Activated CD4-positive, alpha-beta T cell treated with anti-CD3 and anti-CD28 coated beads for 36 hours (primary cell): ENCODE measurements around the gene FGF5. TPM values are rescaled to one million over a fixed set of nuclear protein-coding genes. Genes with fewer than 3 reads are reported as not detected.

Experiments used
- ATAC-seq: fragments of 200-7000 bp; cut with Tn5 transposase; one replicate; pipeline ENCODE4 v1.10.0; 2021; ENCODE audit warnings: mild to moderate bottlenecking, moderate library complexity
- CTCF ChIA-PET: fragments of 350-600 bp; sonication (Branson Sonifier 250); formaldehyde crosslinking; loops from one replicate; lab custom pipeline; 2021; ENCODE audit warnings: antibody characterized with exemption; lab: Charles Lee
- POLR2A ChIA-PET: fragments of 350-600 bp; sonication (Branson Sonifier 250); formaldehyde crosslinking; loops from one replicate; lab custom pipeline; 2021; ENCODE audit warnings: antibody characterized with exemption, inconsistent platforms; lab: Charles Lee
- DNase-seq: peaks from one replicate; pipeline ENCODE4 v3.0.0-alpha.2; 2020
- H3K27ac Mint-ChIP-seq: one replicate; pipeline ENCODE4 v1.8.0; 2021; ENCODE audit warnings: mixed read lengths
- H3K27me3 Mint-ChIP-seq: one replicate; pipeline ENCODE4 v1.8.0; 2021; ENCODE audit warnings: mixed read lengths
- H3K36me3 Mint-ChIP-seq: one replicate; pipeline ENCODE4 v1.8.0; 2021; ENCODE audit warnings: low read depth, mixed read lengths
- H3K4me1 Mint-ChIP-seq: one replicate; pipeline ENCODE4 v1.8.0; 2021; ENCODE audit warnings: mixed read lengths
- H3K4me3 Mint-ChIP-seq: one replicate; pipeline ENCODE4 v1.8.0; 2021; ENCODE audit warnings: mild to moderate bottlenecking, moderate library complexity, mixed read lengths
- H3K9me3 Mint-ChIP-seq: one replicate; pipeline ENCODE4 v1.8.0; 2021; ENCODE audit warnings: low read depth, mixed read lengths
- intact Hi-C, 2 experiments: fragments of 100-400 bp; cut with DNase I in 1 of 2; cut with micrococcal nuclease in 1 of 2; formaldehyde crosslinking; loops; one replicate each; pipeline versions ENCODE4 v1.14.2 to v1.15.1; 2022 to 2024; cut with DNase I, micrococcal nuclease
- total RNA-seq, 2 experiments: library from RNA; stranded (reverse); gene quantifications; one replicate each; pipeline ENCODE4 v1.2.3, GENCODE V29; 2021

FGF5 gene
- not detected for total RNA-seq

GRCh38 chr4:80266253-80266901, at the start of gene FGF5:
FGF5 (plus strand) TSS chr4:80266664; CDS start chr4:80266825, 161 bp downstream.
- ATAC-seq (peak; percentile 60), DNase-seq (peak; percentile 61)
- intact Hi-C loops, result loop anchor here in 1 of 2 experiments (2.0 kb wide), 1 partner anchor 70 kb away; the partner anchor contains the start of gene PRDM8
- Mint-ChIP-seq H3K36me3 (no peaks in the 10 kb centered on the region), H3K4me1 (peaks cover 25% of the 10 kb centered on the region), H3K27me3 (peaks cover 68% of the 10 kb centered on the region), H3K4me3 (peak within 1 kb of the TSS; percentile 61), H3K9me3 (no peaks in the 10 kb centered on the region), H3K27ac (no peak within 1 kb of the TSS)
- CTCF ChIA-PET, result interaction anchor here (0.6 to 1.1 kb wide), 5 partner anchors 11 to 261 kb away, joined by 3 to 4 read pairs (median 3); no protein-coding TSS in a partner anchor
- POLR2A ChIA-PET, result interaction anchor here (0.5 kb wide), 1 partner anchor 45 kb away, joined by 3 read pairs; no protein-coding TSS in a partner anchor

- no peak overlapping the region for H3K27ac Mint-ChIP-seq
- POLR2A ChIA-PET, result interaction anchor here (0.5 kb wide), 1 partner anchor 459 kb away, joined by 5 read pairs; no protein-coding TSS in a partner anchor
- H3K27me3 Mint-ChIP-seq, result peaks cover 20% of the 10 kb centered on the region
- CTCF ChIA-PET, result interaction anchor here (0.5 to 2.2 kb wide), 11 partner anchors 10 to 1267 kb away, joined by 3 to 7 read pairs (median 3); no protein-coding TSS in a partner anchor
- no peaks in the 10 kb centered on the region for H3K36me3 Mint-ChIP-seq
- H3K4me1 Mint-ChIP-seq, result peaks cover 2% of the 10 kb centered on the region
- intact Hi-C loops, result loop anchor here in 1 of 2 experiments (5.0 kb wide), 1 partner anchor 833 kb away; no protein-coding TSS in a partner anchor
- no peak for DNase-seq
- ATAC-seq, result no peak
- no peak overlapping the region for H3K4me3 Mint-ChIP-seq
- H3K9me3 Mint-ChIP-seq, result no peaks in the 10 kb centered on the region
These were observed 47.0 kb upstream of the FGF5 start for GRCh38 chr4:80219301-80220025.

GRCh38 chr4:80220711-80221110, 45.8 kb upstream of the FGF5 start:
- Mint-ChIP-seq H3K4me3 (no peak overlapping the region), H3K36me3 (no peaks in the 10 kb centered on the region), H3K27ac (no peak overlapping the region), H3K4me1 (no peaks in the 10 kb centered on the region), H3K27me3 (peaks cover 23% of the 10 kb centered on the region), H3K9me3 (no peaks in the 10 kb centered on the region)
- DNase-seq, result no peak
- POLR2A ChIA-PET, result no interaction called here
- CTCF ChIA-PET, result interaction anchor here (0.7 to 2.2 kb wide), 14 partner anchors 8 to 1288 kb away, joined by 3 to 7 read pairs (median 3); no protein-coding TSS in a partner anchor
- no peak for ATAC-seq
- intact Hi-C loops, result loop anchor here in 1 of 2 experiments (5.0 kb wide), 1 partner anchor 832 kb away; no protein-coding TSS in a partner anchor

- intact Hi-C loops, result loop anchor here in 1 of 2 experiments (5.0 kb wide), 1 partner anchor 831 kb away; no protein-coding TSS in a partner anchor
- no peak for ATAC-seq
These were observed 45.3 kb upstream of the FGF5 start for GRCh38 chr4:80221161-80221560.

GRCh38 chr4:80225595-80225994, 40.9 kb upstream of the FGF5 start:
- no peaks in the 10 kb centered on the region for H3K9me3 Mint-ChIP-seq
- no peaks in the 10 kb centered on the region for H3K4me1 Mint-ChIP-seq
- CTCF ChIA-PET, result interaction anchor here (0.7 to 2.1 kb wide), 3 partner anchors 10 to 77 kb away, joined by 3 to 6 read pairs (median 5); no protein-coding TSS in a partner anchor
- peaks cover 11% of the 10 kb centered on the region for H3K27me3 Mint-ChIP-seq
- ATAC-seq, result no peak
- intact Hi-C loops, result no loop called here
- no peak for DNase-seq
- H3K36me3 Mint-ChIP-seq, result no peaks in the 10 kb centered on the region
- no peak overlapping the region for H3K27ac Mint-ChIP-seq
- POLR2A ChIA-PET, result no interaction called here
- H3K4me3 Mint-ChIP-seq, result no peak overlapping the region

More at GRCh38 chr4:80221161-80221560, 45.3 kb upstream of the FGF5 start:
- no peak overlapping the region for H3K4me3 Mint-ChIP-seq
- H3K4me1 Mint-ChIP-seq, result no peaks in the 10 kb centered on the region
- DNase-seq, result no peak
- ChIA-PET CTCF (interaction anchor here (0.7 to 2.2 kb wide), 8 partner anchors 10 to 1288 kb away, joined by 3 to 7 read pairs (median 3); no protein-coding TSS in a partner anchor), POLR2A (no interaction called here)
- no peaks in the 10 kb centered on the region for H3K36me3 Mint-ChIP-seq
- H3K27ac Mint-ChIP-seq, result no peak overlapping the region
- peaks cover 23% of the 10 kb centered on the region for H3K27me3 Mint-ChIP-seq
- H3K9me3 Mint-ChIP-seq, result no peaks in the 10 kb centered on the region

GRCh38 chr4:80226094-80226493, 40.4 kb upstream of the FGF5 start:
- DNase-seq, result no peak
- no peaks in the 10 kb centered on the region for H3K4me1 Mint-ChIP-seq
- H3K36me3 Mint-ChIP-seq, result no peaks in the 10 kb centered on the region
- H3K27ac Mint-ChIP-seq, result no peak overlapping the region
- intact Hi-C loops, result no loop called here
- ATAC-seq, result no peak
- no peaks in the 10 kb centered on the region for H3K9me3 Mint-ChIP-seq
- H3K4me3 Mint-ChIP-seq, result no peak overlapping the region
- ChIA-PET POLR2A (no interaction called here), CTCF (interaction anchor here (0.7 to 2.1 kb wide), 3 partner anchors 10 to 77 kb away, joined by 3 to 6 read pairs (median 5); no protein-coding TSS in a partner anchor)
- peaks cover 10% of the 10 kb centered on the region for H3K27me3 Mint-ChIP-seq

- ChIA-PET POLR2A (no interaction called here), CTCF (interaction anchor here (1.3 to 1.4 kb wide), 2 partner anchors 9 to 13 kb away, joined by 5 to 7 read pairs; no protein-coding TSS in a partner anchor)
- H3K9me3 Mint-ChIP-seq, result no peaks in the 10 kb centered on the region
- H3K4me1 Mint-ChIP-seq, result no peaks in the 10 kb centered on the region
- no peak overlapping the region for H3K27ac Mint-ChIP-seq
- intact Hi-C loops, result no loop called here
- peaks cover 11% of the 10 kb centered on the region for H3K27me3 Mint-ChIP-seq
- ATAC-seq (no peak), DNase-seq (no peak)
- no peaks in the 10 kb centered on the region for H3K36me3 Mint-ChIP-seq
- no peak overlapping the region for H3K4me3 Mint-ChIP-seq
These were observed 38.0 kb upstream of the FGF5 start for GRCh38 chr4:80228460-80228859.

- POLR2A ChIA-PET, result no interaction called here
- Mint-ChIP-seq H3K4me3 (no peak overlapping the region), H3K4me1 (no peaks in the 10 kb centered on the region), H3K36me3 (no peaks in the 10 kb centered on the region), H3K9me3 (no peaks in the 10 kb centered on the region), H3K27ac (no peak overlapping the region), H3K27me3 (peaks cover 11% of the 10 kb centered on the region)
- ATAC-seq (no peak), DNase-seq (no peak)
- intact Hi-C loops, result no loop called here
- CTCF ChIA-PET, result interaction anchor here (0.8 to 1.4 kb wide), 3 partner anchors 9 to 13 kb away, joined by 3 to 7 read pairs (median 5); no protein-coding TSS in a partner anchor
These were observed 37.3 kb upstream of the FGF5 start for GRCh38 chr4:80229128-80229527.

- no peaks in the 10 kb centered on the region for H3K36me3 Mint-ChIP-seq
- no peaks in the 10 kb centered on the region for H3K9me3 Mint-ChIP-seq
- ChIA-PET POLR2A (no interaction called here), CTCF (interaction anchor here (0.8 to 1.4 kb wide), 3 partner anchors 10 to 14 kb away, joined by 3 to 7 read pairs (median 5); no protein-coding TSS in a partner anchor)
- H3K4me3 Mint-ChIP-seq, result no peak overlapping the region
- peaks cover 11% of the 10 kb centered on the region for H3K27me3 Mint-ChIP-seq
- intact Hi-C loops, result no loop called here
- DNase-seq (no peak), ATAC-seq (no peak)
- no peaks in the 10 kb centered on the region for H3K4me1 Mint-ChIP-seq
- no peak overlapping the region for H3K27ac Mint-ChIP-seq
These were observed 36.9 kb upstream of the FGF5 start for GRCh38 chr4:80229590-80229989.

- H3K27me3 Mint-ChIP-seq, result peaks cover 12% of the 10 kb centered on the region
- no peak for ATAC-seq
- H3K4me3 Mint-ChIP-seq, result no peak overlapping the region
- no peaks in the 10 kb centered on the region for H3K9me3 Mint-ChIP-seq
- ChIA-PET CTCF (interaction anchor here (0.8 to 1.2 kb wide), 2 partner anchors 11 to 20 kb away, joined by 4 to 5 read pairs; no protein-coding TSS in a partner anchor), POLR2A (no interaction called here)
- intact Hi-C loops, result loop anchor here in 1 of 2 experiments (10.0 kb wide), 1 partner anchor 794 kb away; no protein-coding TSS in a partner anchor
- no peak overlapping the region for H3K27ac Mint-ChIP-seq
- no peak for DNase-seq
- H3K36me3 Mint-ChIP-seq, result no peaks in the 10 kb centered on the region
- H3K4me1 Mint-ChIP-seq, result no peaks in the 10 kb centered on the region
These were observed 35.3 kb upstream of the FGF5 start for GRCh38 chr4:80231180-80231579.
